ENCODE results near the gene IKZF2.

IKZF2 gene

GRCh38 chr2:213137064-213137463, 14.3 kb downstream of the IKZF2 start:
- H3K4me3 Mint-ChIP-seq, result no peak overlapping the region
- no peak overlapping the region for H3K27ac Mint-ChIP-seq
- no peak for ATAC-seq
- no peaks in the 10 kb centered on the region for H3K4me1 Mint-ChIP-seq
- no peaks in the 10 kb centered on the region for H3K27me3 Mint-ChIP-seq
- no peaks in the 10 kb centered on the region for H3K36me3 Mint-ChIP-seq
- H3K9me3 Mint-ChIP-seq, result no peaks in the 10 kb centered on the region

- Mint-ChIP-seq H3K27ac (no peak overlapping the region), H3K27me3 (no peaks in the 10 kb centered on the region), H3K9me3 (no peaks in the 10 kb centered on the region), H3K4me3 (no peak overlapping the region), H3K36me3 (peaks cover 6% of the 10 kb centered on the region), H3K4me1 (peaks cover 6% of the 10 kb centered on the region)
- ATAC-seq, result no peak
Measured at GRCh38 chr2:213129311-213129710, 22.1 kb downstream of the IKZF2 start.

- H3K9me3 Mint-ChIP-seq, result no peaks in the 10 kb centered on the region
- no peaks in the 10 kb centered on the region for H3K27me3 Mint-ChIP-seq
- H3K4me3 Mint-ChIP-seq, result no peak overlapping the region
- ATAC-seq, result no peak
- no peak overlapping the region for H3K27ac Mint-ChIP-seq
- peaks cover 6% of the 10 kb centered on the region for H3K36me3 Mint-ChIP-seq
- peaks cover 6% of the 10 kb centered on the region for H3K4me1 Mint-ChIP-seq
Measured at GRCh38 chr2:213125646-213126347, 25.6 kb downstream of the IKZF2 start.

GRCh38 chr2:213122725-213123124, 28.7 kb downstream of the IKZF2 start:
- Mint-ChIP-seq H3K27me3 (no peaks in the 10 kb centered on the region), H3K4me1 (peaks cover 12% of the 10 kb centered on the region), H3K9me3 (no peaks in the 10 kb centered on the region), H3K4me3 (no peak overlapping the region), H3K27ac (no peak overlapping the region), H3K36me3 (no peaks in the 10 kb centered on the region)
- no peak for ATAC-seq

GRCh38 chr2:213121690-213122089, 29.7 kb downstream of the IKZF2 start:
- no peak overlapping the region for H3K4me3 Mint-ChIP-seq
- no peak for ATAC-seq
- H3K4me1 Mint-ChIP-seq, result peaks cover 12% of the 10 kb centered on the region
- no peaks in the 10 kb centered on the region for H3K36me3 Mint-ChIP-seq
- H3K27ac Mint-ChIP-seq, result no peak overlapping the region
- H3K27me3 Mint-ChIP-seq, result no peaks in the 10 kb centered on the region
- H3K9me3 Mint-ChIP-seq, result no peaks in the 10 kb centered on the region

- Mint-ChIP-seq H3K27ac (peak overlapping the region; percentile 62), H3K4me1 (peaks cover 12% of the 10 kb centered on the region), H3K9me3 (no peaks in the 10 kb centered on the region), H3K27me3 (no peaks in the 10 kb centered on the region), H3K36me3 (no peaks in the 10 kb centered on the region), H3K4me3 (no peak overlapping the region)
- ATAC-seq, result peak; percentile 84
Measured at GRCh38 chr2:213119061-213119809, 32.2 kb downstream of the IKZF2 start.

GRCh38 chr2:213108308-213108707, 43.1 kb downstream of the IKZF2 start:
- no peaks in the 10 kb centered on the region for H3K9me3 Mint-ChIP-seq
- H3K4me3 Mint-ChIP-seq, result no peak overlapping the region
- no peak for ATAC-seq
- H3K27ac Mint-ChIP-seq, result no peak overlapping the region
- no peaks in the 10 kb centered on the region for H3K4me1 Mint-ChIP-seq
- H3K36me3 Mint-ChIP-seq, result no peaks in the 10 kb centered on the region
- no peaks in the 10 kb centered on the region for H3K27me3 Mint-ChIP-seq

GRCh38 chr2:213107728-213108127, 43.7 kb downstream of the IKZF2 start:
- Mint-ChIP-seq H3K27me3 (no peaks in the 10 kb centered on the region), H3K9me3 (no peaks in the 10 kb centered on the region), H3K4me3 (no peak overlapping the region), H3K27ac (no peak overlapping the region), H3K36me3 (no peaks in the 10 kb centered on the region), H3K4me1 (no peaks in the 10 kb centered on the region)
- no peak for ATAC-seq

- no peaks in the 10 kb centered on the region for H3K9me3 Mint-ChIP-seq
- no peak overlapping the region for H3K27ac Mint-ChIP-seq
- no peaks in the 10 kb centered on the region for H3K4me1 Mint-ChIP-seq
Measured at GRCh38 chr2:213105212-213105611, 46.2 kb downstream of the IKZF2 start.

GRCh38 chr2:213104903-213105202, 46.6 kb downstream of the IKZF2 start:
- no peaks in the 10 kb centered on the region for H3K4me1 Mint-ChIP-seq
- no peak overlapping the region for H3K4me3 Mint-ChIP-seq
- H3K27ac Mint-ChIP-seq, result no peak overlapping the region
- no peaks in the 10 kb centered on the region for H3K27me3 Mint-ChIP-seq
- no peaks in the 10 kb centered on the region for H3K9me3 Mint-ChIP-seq
- ATAC-seq, result no peak
- H3K36me3 Mint-ChIP-seq, result no peaks in the 10 kb centered on the region

More at GRCh38 chr2:213105212-213105611, 46.2 kb downstream of the IKZF2 start:
- Mint-ChIP-seq H3K36me3 (no peaks in the 10 kb centered on the region), H3K27me3 (no peaks in the 10 kb centered on the region), H3K4me3 (no peak overlapping the region)
- ATAC-seq, result no peak

- no peak overlapping the region for H3K4me3 Mint-ChIP-seq
- no peak overlapping the region for H3K27ac Mint-ChIP-seq
- no peaks in the 10 kb centered on the region for H3K36me3 Mint-ChIP-seq
- no peaks in the 10 kb centered on the region for H3K4me1 Mint-ChIP-seq
- H3K27me3 Mint-ChIP-seq, result no peaks in the 10 kb centered on the region
- no peak for ATAC-seq
- no peaks in the 10 kb centered on the region for H3K9me3 Mint-ChIP-seq
Measured at GRCh38 chr2:213104092-213104902, 47.1 kb downstream of the IKZF2 start.

GRCh38 chr2:213101692-213102460, 49.5 kb downstream of the IKZF2 start:
- no peak overlapping the region for H3K4me3 Mint-ChIP-seq
- no peaks in the 10 kb centered on the region for H3K4me1 Mint-ChIP-seq
- no peak overlapping the region for H3K27ac Mint-ChIP-seq
- no peaks in the 10 kb centered on the region for H3K36me3 Mint-ChIP-seq
- no peak for ATAC-seq
- no peaks in the 10 kb centered on the region for H3K27me3 Mint-ChIP-seq
- no peaks in the 10 kb centered on the region for H3K9me3 Mint-ChIP-seq

- Mint-ChIP-seq H3K27me3 (no peaks in the 10 kb centered on the region), H3K4me1 (no peaks in the 10 kb centered on the region), H3K9me3 (no peaks in the 10 kb centered on the region), H3K27ac (no peak overlapping the region), H3K4me3 (no peak overlapping the region), H3K36me3 (no peaks in the 10 kb centered on the region)
- no peak for ATAC-seq
Measured at GRCh38 chr2:213101109-213101508, 50.3 kb downstream of the IKZF2 start.

- H3K9me3 Mint-ChIP-seq, result no peaks in the 10 kb centered on the region
Measured at GRCh38 chr2:213098612-213099011, 52.8 kb downstream of the IKZF2 start.

GRCh38 chr2:213091765-213092164, 59.6 kb downstream of the IKZF2 start:
- no peak for ATAC-seq
- Mint-ChIP-seq H3K4me3 (no peak overlapping the region), H3K27me3 (no peaks in the 10 kb centered on the region), H3K4me1 (no peaks in the 10 kb centered on the region), H3K36me3 (no peaks in the 10 kb centered on the region), H3K9me3 (no peaks in the 10 kb centered on the region), H3K27ac (no peak overlapping the region)

More at GRCh38 chr2:213098612-213099011, 52.8 kb downstream of the IKZF2 start:
- H3K4me3 Mint-ChIP-seq, result no peak overlapping the region
- H3K27ac Mint-ChIP-seq, result no peak overlapping the region
- no peaks in the 10 kb centered on the region for H3K36me3 Mint-ChIP-seq
- ATAC-seq, result no peak
- H3K4me1 Mint-ChIP-seq, result no peaks in the 10 kb centered on the region
- H3K27me3 Mint-ChIP-seq, result no peaks in the 10 kb centered on the region

Data from stimulated activated memory B cell treated with anti-CD40 and anti-IgM and Interleukin-4, amounts not matched to agents 10 μg/mL and 1 μg/mL and 100 μg/mL, for 72 hours (primary cell).